Epidermal melanocyte (primary cell): Measurements from ENCODE around the gene NCAM1.
"Not testable (repeated sequence)": the region's sequence is repeated elsewhere in the genome, so short reads cannot be mapped to it uniquely, and the experiment has no call there.

Experiments
- DNase-seq: peaks from one replicate; pipeline ENCODE4 v3.0.0; 2011; ENCODE audit warnings: low spot score; ENCODE audit not compliant: insufficient read length

NCAM1 gene

DNA sequence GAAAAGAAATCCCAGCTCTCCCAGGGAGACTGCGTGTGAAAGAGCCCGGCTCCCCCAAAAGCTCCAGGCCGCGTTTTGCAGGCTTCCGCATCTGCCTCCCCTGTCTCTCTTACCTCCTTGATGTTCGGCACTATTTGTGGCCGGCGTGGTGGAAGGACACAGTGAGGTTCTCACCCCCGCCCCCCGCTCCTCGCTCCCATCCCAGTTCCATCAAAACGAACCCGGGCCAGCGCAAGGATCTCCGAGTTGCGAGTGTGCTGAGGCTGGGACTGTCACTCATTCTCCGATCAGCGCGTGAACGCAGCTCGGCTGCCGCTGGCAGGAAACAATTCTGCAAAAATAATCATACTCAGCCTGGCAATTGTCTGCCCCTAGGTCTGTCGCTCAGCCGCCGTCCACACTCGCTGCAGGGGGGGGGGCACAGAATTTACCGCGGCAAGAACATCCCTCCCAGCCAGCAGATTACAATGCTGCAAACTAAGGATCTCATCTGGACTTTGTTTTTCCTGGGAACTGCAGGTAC, at the start of gene NCAM1:
NCAM1 (plus strand) TSS at position 275 of the 523 bp plus-strand sequence.
- no peak for DNase-seq

DNA sequence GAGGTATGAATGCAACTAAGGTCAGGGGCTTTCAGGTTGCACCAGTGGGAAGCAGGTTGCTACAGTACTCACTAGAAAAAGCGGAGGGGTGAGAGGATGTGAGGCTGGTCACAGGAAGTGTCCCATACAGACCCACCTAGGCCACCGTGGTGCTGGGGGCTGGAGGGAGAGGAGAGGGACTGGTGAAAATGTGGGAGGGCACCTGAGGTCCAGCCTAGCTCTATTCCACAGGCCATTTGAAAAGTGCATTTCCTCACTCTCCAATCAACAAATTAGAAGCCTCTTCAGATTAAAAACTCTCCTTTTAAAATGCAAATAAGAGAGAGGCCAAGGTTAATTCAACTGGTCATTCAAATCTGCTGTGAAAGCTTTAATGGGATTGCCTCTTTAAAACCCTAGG, 38.6 kb upstream of the NCAM1 start:
- no peak for DNase-seq

GRCh38 chr11:112924836-112925235, 36.4 kb upstream of the NCAM1 start:
- DNase-seq, result not testable (repeated sequence)

DNA sequence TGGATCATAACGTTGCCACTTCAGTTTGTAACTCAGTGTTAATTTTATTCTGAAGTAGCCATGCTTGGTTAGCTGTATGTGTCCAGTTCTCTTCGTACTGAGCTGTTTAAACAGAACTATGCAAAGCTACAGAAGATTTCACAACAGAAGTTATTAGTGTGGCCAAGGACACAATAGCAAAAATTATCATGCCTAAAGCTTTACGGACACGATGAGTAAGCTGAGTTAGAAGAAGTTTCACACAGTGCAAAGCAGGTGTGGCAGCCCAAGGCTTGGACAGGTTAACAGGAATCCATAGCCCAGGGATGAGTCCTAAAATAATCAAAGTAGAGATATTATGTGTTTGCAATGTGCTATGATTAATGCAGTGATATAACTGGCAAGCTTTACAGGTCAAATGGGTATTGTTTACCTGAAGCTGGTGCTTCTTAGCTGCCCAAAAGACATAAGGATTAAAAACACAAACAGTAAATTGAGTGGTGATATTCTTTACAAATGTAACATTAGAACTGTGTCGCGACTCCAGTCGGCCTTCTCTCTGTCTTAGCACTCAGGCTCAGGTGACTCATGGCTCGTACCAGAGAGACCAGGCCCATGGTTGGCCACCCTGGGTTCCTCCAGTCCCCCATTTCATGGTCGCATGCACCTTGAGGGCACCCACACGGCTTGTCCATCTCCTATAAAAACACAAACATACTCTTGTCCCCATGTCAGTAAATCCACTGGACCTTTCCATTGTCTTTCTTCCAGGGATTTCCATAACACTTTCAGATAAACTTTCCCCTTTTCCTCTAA, 35.5 kb upstream of the NCAM1 start:
- no peak for DNase-seq

- DNase-seq, result no peak
Measured at GRCh38 chr11:112928136-112928535, 33.1 kb upstream of the NCAM1 start.

DNA sequence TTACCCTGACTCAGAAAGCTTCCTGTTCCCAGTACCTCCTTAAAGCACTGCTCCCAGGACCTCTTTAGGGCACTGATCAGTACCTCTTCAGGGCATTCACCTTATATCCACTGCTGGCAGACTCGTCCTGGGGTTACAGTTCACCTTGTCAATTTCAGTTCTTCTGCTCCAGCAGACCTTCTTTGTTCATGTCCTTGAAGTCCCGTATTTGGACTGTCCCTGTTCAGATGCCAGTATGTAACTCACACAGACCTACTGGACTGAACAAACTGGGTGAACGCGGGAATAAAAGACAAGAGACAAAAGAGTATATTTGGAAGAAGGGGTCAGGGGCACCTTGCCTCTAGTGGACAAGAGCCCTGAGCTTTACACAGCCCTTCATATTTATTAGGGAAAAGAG, 31.8 kb upstream of the NCAM1 start:
- DNase-seq, result no peak

DNA sequence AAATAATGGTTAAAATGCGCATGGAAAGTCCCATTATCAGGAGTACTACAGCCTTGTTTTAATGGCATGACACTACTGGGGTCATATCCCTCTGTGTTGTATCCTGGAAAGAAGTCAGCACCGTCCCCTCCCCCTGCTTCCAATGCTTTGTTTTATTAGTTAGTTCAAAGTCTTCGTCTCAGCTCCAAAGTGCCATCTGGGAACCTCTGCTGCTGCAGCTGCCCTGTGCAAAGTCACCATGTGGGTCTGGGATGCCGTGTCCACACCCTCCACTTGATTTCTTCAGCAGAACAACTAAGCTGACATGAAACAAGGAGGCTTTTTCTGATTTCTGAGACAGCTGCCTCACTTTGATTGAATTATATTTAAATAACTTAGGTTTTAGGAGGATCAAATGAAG, 29.5 kb upstream of the NCAM1 start:
- no peak for DNase-seq

DNA sequence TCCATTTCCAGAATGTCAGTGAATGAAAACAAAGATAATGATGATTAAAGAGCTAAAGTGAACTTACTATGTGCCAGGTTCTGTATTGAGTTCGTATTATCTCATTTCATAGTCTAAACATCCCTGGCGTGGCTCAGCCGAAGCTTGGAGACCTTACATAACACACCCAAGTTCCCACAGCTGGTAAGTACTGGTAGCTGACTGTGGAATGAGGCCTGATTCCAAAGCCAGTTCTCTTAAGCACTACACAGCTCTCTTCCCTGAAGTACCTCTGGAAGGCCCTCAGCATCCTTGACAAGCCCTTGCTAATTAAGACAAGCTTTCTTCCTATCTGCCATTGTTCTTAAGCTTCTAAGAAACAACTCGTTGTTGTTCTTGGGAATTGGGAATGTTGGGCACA, 28.6 kb upstream of the NCAM1 start:
- no peak for DNase-seq

DNA sequence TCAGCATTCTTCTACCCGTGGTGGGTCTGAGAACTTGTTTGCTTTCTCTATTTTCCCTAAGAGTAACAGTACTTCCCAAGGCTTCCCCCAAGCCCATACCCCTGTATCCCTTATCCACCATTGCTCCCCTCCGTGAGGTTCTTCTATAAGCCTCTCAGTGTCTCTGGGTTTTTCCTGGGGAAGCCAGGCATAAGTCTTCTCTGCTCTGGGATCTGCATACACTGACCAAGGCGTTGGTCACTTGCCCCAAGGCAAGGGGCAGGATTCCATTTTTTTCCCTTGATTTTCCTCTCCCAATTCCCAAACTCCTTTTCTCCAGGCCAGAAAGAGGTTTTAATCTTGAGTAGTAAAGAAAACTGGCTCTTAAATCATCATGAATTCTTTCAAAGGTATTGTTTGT, 27.2 kb upstream of the NCAM1 start:
- DNase-seq, result no peak

- DNase-seq, result no peak
Measured at GRCh38 chr11:112941104-112941503, 20.1 kb upstream of the NCAM1 start.

GRCh38 chr11:112942966-112943643, 18.1 kb upstream of the NCAM1 start:
- DNase-seq, result no peak

DNA sequence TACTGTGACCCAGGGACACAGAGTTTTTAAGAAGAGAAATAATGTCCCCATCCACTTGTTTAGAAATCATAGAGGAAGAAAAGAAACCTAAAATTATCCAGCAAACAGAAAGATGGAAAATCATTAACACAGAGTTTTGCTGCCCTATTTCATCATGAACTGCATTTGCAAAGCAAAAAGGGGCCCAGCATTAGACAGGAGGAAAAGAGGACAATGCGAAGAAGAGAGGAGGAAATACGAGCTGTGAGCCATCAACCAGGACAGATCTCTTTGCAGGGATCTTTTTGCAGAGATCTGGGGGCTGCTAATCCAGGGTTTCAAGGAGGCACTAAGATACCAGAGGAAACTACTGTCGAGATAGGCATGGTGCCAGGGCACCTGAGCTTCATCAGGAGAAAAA, 14.4 kb upstream of the NCAM1 start:
- DNase-seq, result no peak

GRCh38 chr11:112949781-112950575, 11.2 kb upstream of the NCAM1 start:
- DNase-seq, result no peak

DNA sequence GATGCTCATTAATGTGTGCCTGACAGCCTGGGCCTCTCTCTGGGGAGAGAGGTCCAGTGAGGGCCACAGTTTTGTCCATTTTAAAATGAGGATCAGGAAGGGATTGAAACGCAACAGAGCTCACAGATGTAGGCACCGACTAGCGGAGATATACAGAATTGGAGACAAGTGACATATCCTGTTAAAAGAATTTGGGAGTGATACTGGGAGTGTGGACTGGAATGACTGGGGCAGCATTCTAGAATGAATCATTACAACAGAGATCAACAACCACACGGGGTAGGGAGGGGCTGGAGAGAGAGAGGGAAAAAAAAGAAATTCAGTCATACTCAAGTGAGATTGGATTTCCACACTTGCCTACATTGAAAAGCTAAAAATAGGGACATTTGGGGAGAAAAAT, 2.5 kb upstream of the NCAM1 start:
- DNase-seq, result no peak

- no peak for DNase-seq
Measured at GRCh38 chr11:112961751-112962578, 745 bp downstream of the NCAM1 start.

- no peak for DNase-seq
Measured at GRCh38 chr11:112962579-112963367, 1.6 kb downstream of the NCAM1 start.

GRCh38 chr11:112963368-112963955, 2.2 kb downstream of the NCAM1 start:
- no peak for DNase-seq

- DNase-seq, result no peak
Measured at GRCh38 chr11:112965656-112966055, 4.4 kb downstream of the NCAM1 start.

DNA sequence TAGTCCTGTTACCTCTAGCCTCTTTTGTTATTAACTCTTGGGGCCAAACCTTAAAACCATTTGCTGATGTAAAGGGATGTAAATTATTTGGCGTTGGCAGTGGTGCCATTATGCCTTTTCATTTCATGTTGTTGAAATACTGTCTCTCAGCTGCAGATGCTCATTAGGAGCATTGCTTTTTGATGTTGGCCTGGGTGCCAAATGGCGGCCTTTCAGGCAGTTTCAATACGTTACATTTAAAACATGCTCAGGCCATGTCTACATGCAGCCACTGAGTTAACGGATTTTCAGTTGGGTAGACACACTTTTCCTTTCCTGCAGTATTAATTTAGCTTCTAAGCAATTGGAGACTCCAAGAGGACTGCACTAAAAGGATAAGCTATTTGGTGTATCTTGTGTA, 5.3 kb downstream of the NCAM1 start:
- DNase-seq, result no peak

GRCh38 chr11:112967082-112967481, 5.9 kb downstream of the NCAM1 start:
- DNase-seq, result no peak
